Upper lobe of left lung (tissue), 4 donors: ENCODE results near the gene LPCAT1.

Experiments
- POLR2A ChIP-seq, 4 donors: fragments of 450-650 bp; IDR thresholded peaks; one replicate each; pipeline ENCODE4 v1.5.1; 2016 to 2017; ENCODE audit warnings: antibody characterized with exemption in 4 of 4, mild to moderate bottlenecking in 2 of 4
- POLR2AphosphoS5 ChIP-seq, 2 donors: sonication (generic); formaldehyde crosslinking; IDR thresholded peaks; one replicate each; pipeline ENCODE4 v1.5.1; 2017; ENCODE audit warnings: antibody characterized with exemption in 2 of 2
- TF ChIP-seq, protein P1 (sequence below), 6 experiments: fragments of 450-650 bp in 4 of 6; fragments of 200-600 bp in 2 of 6; sonication (generic) in 2 of 6; IDR thresholded peaks; one replicate each; pipeline ENCODE4 v1.5.1; 2016 to 2019; ENCODE audit warnings: antibody characterized with exemption in 6 of 6

GRCh38 chr5:1437226-1437829, 86.4 kb downstream of the LPCAT1 start:
- TF ChIP-seq, protein P1, sequence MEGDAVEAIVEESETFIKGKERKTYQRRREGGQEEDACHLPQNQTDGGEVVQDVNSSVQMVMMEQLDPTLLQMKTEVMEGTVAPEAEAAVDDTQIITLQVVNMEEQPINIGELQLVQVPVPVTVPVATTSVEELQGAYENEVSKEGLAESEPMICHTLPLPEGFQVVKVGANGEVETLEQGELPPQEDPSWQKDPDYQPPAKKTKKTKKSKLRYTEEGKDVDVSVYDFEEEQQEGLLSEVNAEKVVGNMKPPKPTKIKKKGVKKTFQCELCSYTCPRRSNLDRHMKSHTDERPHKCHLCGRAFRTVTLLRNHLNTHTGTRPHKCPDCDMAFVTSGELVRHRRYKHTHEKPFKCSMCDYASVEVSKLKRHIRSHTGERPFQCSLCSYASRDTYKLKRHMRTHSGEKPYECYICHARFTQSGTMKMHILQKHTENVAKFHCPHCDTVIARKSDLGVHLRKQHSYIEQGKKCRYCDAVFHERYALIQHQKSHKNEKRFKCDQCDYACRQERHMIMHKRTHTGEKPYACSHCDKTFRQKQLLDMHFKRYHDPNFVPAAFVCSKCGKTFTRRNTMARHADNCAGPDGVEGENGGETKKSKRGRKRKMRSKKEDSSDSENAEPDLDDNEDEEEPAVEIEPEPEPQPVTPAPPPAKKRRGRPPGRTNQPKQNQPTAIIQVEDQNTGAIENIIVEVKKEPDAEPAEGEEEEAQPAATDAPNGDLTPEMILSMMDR (IDR thresholded peaks at IDR 0.05): no peak
- no peak for TF ChIP-seq POLR2AphosphoS5 (IDR thresholded peaks at IDR 0.05)
- TF ChIP-seq POLR2A (IDR thresholded peaks at IDR 0.05): no peak
